Mammary epithelial cell (primary cell): ENCODE results near the gene ACOX3.

Source experiments
- CTCF ChIP-seq, 2 donors: IDR thresholded peaks in 1 of 2; conservative IDR thresholded peaks in 1 of 2; 2 replicates each; pipeline ENCODE4 v1.5.1; 2011 to 2012; ENCODE audit warnings: inconsistent platforms in 2 of 2, low read length in 2 of 2, mild to moderate bottlenecking in 2 of 2, control low read depth in 1 of 2, low read depth in 1 of 2; ENCODE audit not compliant: insufficient read depth in 1 of 2; ENCODE audit errors: extremely low read depth in 1 of 2
- EZH2 ChIP-seq: IDR thresholded peaks from 2 replicates; pipeline ENCODE4 v1.6.1; 2012; ENCODE audit warnings: low read length, inconsistent platforms, borderline replicate concordance

- TF ChIP-seq CTCF (conservative IDR thresholded peaks at IDR 0.05 in 1 of 2, IDR thresholded peaks at IDR 0.05 in 1 of 2; ENCODE audit: extremely low read depth in 1 of 2, insufficient read depth in 1 of 2, low read depth in 1 of 2, low read length in 2 of 2) (no peak), EZH2 (no peak)
Measured at GRCh38 chr4:8328456-8328855, 112.1 kb downstream of the ACOX3 start.
